Esophagus muscularis mucosa (tissue), 3 donors: ENCODE results near the gene CUBN.

Experiments
- POLR2A ChIP-seq: fragments of 450-650 bp; IDR thresholded peaks from one replicate; pipeline ENCODE4 v1.6.1; 2017; ENCODE audit warnings: antibody characterized with exemption, moderate library complexity, mild to moderate bottlenecking, low read depth
- POLR2AphosphoS5 ChIP-seq, 2 donors: sonication (generic); formaldehyde crosslinking; IDR thresholded peaks; one replicate each; pipeline ENCODE4 v1.6.1; 2017; ENCODE audit warnings: antibody characterized with exemption in 2 of 2
- TF ChIP-seq, protein P1 (sequence below), 3 experiments: fragments of 200-600 bp in 2 of 3; fragments of 450-650 bp in 1 of 3; sonication (generic) in 2 of 3; IDR thresholded peaks; one replicate each; pipeline ENCODE4 v1.5.1; 2017 to 2019; ENCODE audit warnings: antibody characterized with exemption in 3 of 3, mild to moderate bottlenecking in 2 of 3, moderate library complexity in 1 of 3

GRCh38 chr10:16822027-16822426, 307.6 kb downstream of the CUBN start:
- no peak for TF ChIP-seq POLR2A
- TF ChIP-seq, protein P1, sequence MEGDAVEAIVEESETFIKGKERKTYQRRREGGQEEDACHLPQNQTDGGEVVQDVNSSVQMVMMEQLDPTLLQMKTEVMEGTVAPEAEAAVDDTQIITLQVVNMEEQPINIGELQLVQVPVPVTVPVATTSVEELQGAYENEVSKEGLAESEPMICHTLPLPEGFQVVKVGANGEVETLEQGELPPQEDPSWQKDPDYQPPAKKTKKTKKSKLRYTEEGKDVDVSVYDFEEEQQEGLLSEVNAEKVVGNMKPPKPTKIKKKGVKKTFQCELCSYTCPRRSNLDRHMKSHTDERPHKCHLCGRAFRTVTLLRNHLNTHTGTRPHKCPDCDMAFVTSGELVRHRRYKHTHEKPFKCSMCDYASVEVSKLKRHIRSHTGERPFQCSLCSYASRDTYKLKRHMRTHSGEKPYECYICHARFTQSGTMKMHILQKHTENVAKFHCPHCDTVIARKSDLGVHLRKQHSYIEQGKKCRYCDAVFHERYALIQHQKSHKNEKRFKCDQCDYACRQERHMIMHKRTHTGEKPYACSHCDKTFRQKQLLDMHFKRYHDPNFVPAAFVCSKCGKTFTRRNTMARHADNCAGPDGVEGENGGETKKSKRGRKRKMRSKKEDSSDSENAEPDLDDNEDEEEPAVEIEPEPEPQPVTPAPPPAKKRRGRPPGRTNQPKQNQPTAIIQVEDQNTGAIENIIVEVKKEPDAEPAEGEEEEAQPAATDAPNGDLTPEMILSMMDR (IDR thresholded peaks at IDR 0.05), result no peak
- TF ChIP-seq POLR2AphosphoS5 (IDR thresholded peaks at IDR 0.05), result no peak
